Measurements from ENCODE around the gene NEK6. TPM values are rescaled to one million over a fixed set of nuclear protein-coding genes. Genes with fewer than 3 reads are reported as not detected.

NEK6 gene
- total RNA-seq, 1 experiment from 2014 or later = 57.9 TPM

GRCh38 chr9:124347968-124348358 is 90.2 kb downstream of the NEK6 start:
- CTCF ChIA-PET = no interaction called here
- intact Hi-C loops (cut with micrococcal nuclease; ENCODE audit: unreplicated experiment) = no loop called here
- BruUV-seq (replicated peaks) = no TSS peak
- no peaks in the 10 kb centered on the region for H3K9me3 ChIP-seq (ENCODE audit: insufficient read depth, low read depth)
- H3K4me1 ChIP-seq (replicated peaks; ENCODE audit: insufficient read depth) = no peaks in the 10 kb centered on the region; the same call in 1 of the 2 replicates
- H3K27ac ChIP-seq = no peak overlapping the region
- H3K27me3 ChIP-seq (ENCODE audit: insufficient read depth, low read depth) = no peaks in the 10 kb centered on the region
- no peak overlapping the region for H3K4me3 ChIP-seq
- H3K9me2 ChIP-seq (ENCODE audit: insufficient read depth) = no peaks in the 10 kb centered on the region
- no peaks in the 10 kb centered on the region for H3K79me2 ChIP-seq (ENCODE audit: low read depth)
- H3F3A ChIP-seq (ENCODE audit: insufficient read depth, low read depth) = peaks cover 21% of the 10 kb centered on the region
- TF ChIP-seq CTCF (conservative IDR thresholded peaks at IDR 0.05) (no peak), EZH2 (IDR thresholded peaks at IDR 0.05; ENCODE audit: low read depth) (no peak)
- POLR2A ChIA-PET (ENCODE audit: unreplicated experiment) = no interaction called here
- H3K36me3 ChIP-seq (ENCODE audit: low read depth) = peaks cover 15% of the 10 kb centered on the region; the same call in 1 of the 2 replicates
- H3K4me2 ChIP-seq = no peak overlapping the region
- no peak for DNase-seq
- H4K20me1 ChIP-seq (ENCODE audit: insufficient read depth) = peaks cover 27% of the 10 kb centered on the region
- H2AFZ ChIP-seq = no peak overlapping the region

DNA sequence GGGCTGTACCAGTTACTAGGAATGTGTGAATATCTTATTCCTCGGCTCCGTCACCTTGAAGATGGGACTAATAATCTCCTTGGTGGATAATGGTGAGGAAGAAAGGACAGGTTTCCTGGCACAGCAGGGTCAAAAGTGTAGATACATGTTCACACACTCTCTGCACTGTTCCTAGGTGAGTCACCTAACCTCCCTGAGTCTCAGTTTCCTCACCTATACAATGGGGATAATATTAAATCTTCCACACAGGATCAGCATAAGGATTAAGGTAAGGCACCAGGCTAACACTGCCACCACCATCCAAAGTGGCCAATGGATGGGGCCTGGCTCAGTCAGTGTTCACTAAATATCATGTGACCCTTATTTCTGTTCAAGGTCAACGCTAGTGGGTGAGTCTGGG is 90.6 kb downstream of the NEK6 start:
- H3K36me3 ChIP-seq (ENCODE audit: low read depth) = peaks cover 15% of the 10 kb centered on the region; the same call in 1 of the 2 replicates
- no peak overlapping the region for H3K4me3 ChIP-seq
- no peak overlapping the region for H3K27ac ChIP-seq
- H3K9me2 ChIP-seq (ENCODE audit: insufficient read depth) = no peaks in the 10 kb centered on the region
- no peak for DNase-seq
- no peaks in the 10 kb centered on the region for H3K27me3 ChIP-seq (ENCODE audit: insufficient read depth, low read depth)
- POLR2A ChIA-PET (ENCODE audit: unreplicated experiment) = no interaction called here
- peaks cover 21% of the 10 kb centered on the region for H3F3A ChIP-seq (ENCODE audit: insufficient read depth, low read depth)
- H3K4me1 ChIP-seq (replicated peaks; ENCODE audit: insufficient read depth) = no peaks in the 10 kb centered on the region; the same call in 1 of the 2 replicates
- intact Hi-C loops (cut with micrococcal nuclease; ENCODE audit: unreplicated experiment) = no loop called here
- TF ChIP-seq CTCF (conservative IDR thresholded peaks at IDR 0.05) (no peak), EZH2 (IDR thresholded peaks at IDR 0.05; ENCODE audit: low read depth) (no peak)
- no peaks in the 10 kb centered on the region for H3K9me3 ChIP-seq (ENCODE audit: insufficient read depth, low read depth)
- no peaks in the 10 kb centered on the region for H3K79me2 ChIP-seq (ENCODE audit: low read depth)
- H3K4me2 ChIP-seq = no peak overlapping the region
- H2AFZ ChIP-seq = no peak overlapping the region
- no TSS peak for BruUV-seq (replicated peaks)
- CTCF ChIA-PET = no interaction called here
- peaks cover 25% of the 10 kb centered on the region for H4K20me1 ChIP-seq (ENCODE audit: insufficient read depth)

DNA sequence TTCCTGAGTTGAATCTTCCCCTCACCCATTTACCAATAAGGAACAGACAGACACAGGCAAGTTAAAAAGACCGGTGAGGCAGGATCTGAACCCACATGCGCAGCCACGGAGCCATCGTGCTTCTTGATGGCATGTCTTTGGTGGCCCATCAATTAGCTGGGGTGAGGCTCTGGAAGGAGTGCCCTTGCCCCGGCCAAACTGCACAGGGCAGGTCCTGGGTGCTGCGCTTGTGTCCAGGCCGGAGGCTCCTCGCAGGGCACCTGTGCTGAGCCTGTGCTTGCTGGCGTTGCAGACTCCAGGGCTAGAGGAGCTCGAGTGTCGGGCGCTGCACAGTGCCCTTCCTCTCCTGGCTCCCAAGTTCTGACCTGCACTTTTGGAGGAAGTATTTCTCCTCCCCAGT is 91.1 kb downstream of the NEK6 start:
- Histone ChIP-seq H3K27ac (no peak overlapping the region), H3K27me3 (ENCODE audit: insufficient read depth, low read depth) (no peaks in the 10 kb centered on the region), H4K20me1 (ENCODE audit: insufficient read depth) (peaks cover 24% of the 10 kb centered on the region), H3K9me3 (ENCODE audit: insufficient read depth, low read depth) (no peaks in the 10 kb centered on the region), H3K4me2 (no peak overlapping the region), H3K9me2 (ENCODE audit: insufficient read depth) (no peaks in the 10 kb centered on the region), H3K4me1 (replicated peaks; ENCODE audit: insufficient read depth) (no peaks in the 10 kb centered on the region), H3K4me3 (no peak overlapping the region), H2AFZ (no peak overlapping the region), H3K79me2 (ENCODE audit: low read depth) (no peaks in the 10 kb centered on the region), H3K36me3 (ENCODE audit: low read depth) (peaks cover 15% of the 10 kb centered on the region; the same call in 1 of the 2 replicates), H3F3A (ENCODE audit: insufficient read depth, low read depth) (peaks cover 21% of the 10 kb centered on the region)
- intact Hi-C loops (cut with micrococcal nuclease; ENCODE audit: unreplicated experiment) = no loop called here
- ChIA-PET POLR2A (ENCODE audit: unreplicated experiment) (no interaction called here), CTCF (no interaction called here)
- TF ChIP-seq EZH2 (IDR thresholded peaks at IDR 0.05; ENCODE audit: low read depth) (no peak), CTCF (conservative IDR thresholded peaks at IDR 0.05) (no peak)
- no TSS peak for BruUV-seq (replicated peaks)
- no peak for DNase-seq

Measured in PC-9 (cell line).